CD1c-positive myeloid dendritic cell (primary cell): ENCODE data around the gene LRRC32.
A peak's percentile ranks its signal among the peaks of the same experiment; 100 is the strongest.
"Not testable (repeated sequence)": the region's sequence is repeated elsewhere in the genome, so short reads cannot be mapped to it uniquely, and the experiment has no call there.

Source experiments
- DNase-seq: peaks from one replicate; pipeline ENCODE4 v3.0.0-alpha.2; 2016; ENCODE audit errors: extremely low spot score

Gene LRRC32

GRCh38 chr11:76610871-76611475 is 59.6 kb downstream of the LRRC32 start:
- peak; percentile 43 for DNase-seq

GRCh38 chr11:76610371-76610770 is 60.2 kb downstream of the LRRC32 start:
- no peak for DNase-seq

- no peak for DNase-seq
Measured at GRCh38 chr11:76609736-76610370, 60.7 kb downstream of the LRRC32 start.

GRCh38 chr11:76608879-76609460 is 61.6 kb downstream of the LRRC32 start:
- not testable (repeated sequence) for DNase-seq

- DNase-seq = not testable (repeated sequence)
Measured at GRCh38 chr11:76608228-76608627, 62.3 kb downstream of the LRRC32 start.
